Superior temporal gyrus (tissue), 1 donor: ENCODE measurements around the gene COMP.

Experiments
- DNase-seq: peaks from one replicate; pipeline ENCODE4 v3.0.0-alpha.2; 2016; ENCODE audit errors: extremely low spot score

COMP gene

GRCh38 chr19:18769989-18770528 lies 21.0 kb downstream of the COMP start:
- no peak for DNase-seq

- no peak for DNase-seq
These were observed 21.9 kb downstream of the COMP start for GRCh38 chr19:18768997-18769891.

DNA sequence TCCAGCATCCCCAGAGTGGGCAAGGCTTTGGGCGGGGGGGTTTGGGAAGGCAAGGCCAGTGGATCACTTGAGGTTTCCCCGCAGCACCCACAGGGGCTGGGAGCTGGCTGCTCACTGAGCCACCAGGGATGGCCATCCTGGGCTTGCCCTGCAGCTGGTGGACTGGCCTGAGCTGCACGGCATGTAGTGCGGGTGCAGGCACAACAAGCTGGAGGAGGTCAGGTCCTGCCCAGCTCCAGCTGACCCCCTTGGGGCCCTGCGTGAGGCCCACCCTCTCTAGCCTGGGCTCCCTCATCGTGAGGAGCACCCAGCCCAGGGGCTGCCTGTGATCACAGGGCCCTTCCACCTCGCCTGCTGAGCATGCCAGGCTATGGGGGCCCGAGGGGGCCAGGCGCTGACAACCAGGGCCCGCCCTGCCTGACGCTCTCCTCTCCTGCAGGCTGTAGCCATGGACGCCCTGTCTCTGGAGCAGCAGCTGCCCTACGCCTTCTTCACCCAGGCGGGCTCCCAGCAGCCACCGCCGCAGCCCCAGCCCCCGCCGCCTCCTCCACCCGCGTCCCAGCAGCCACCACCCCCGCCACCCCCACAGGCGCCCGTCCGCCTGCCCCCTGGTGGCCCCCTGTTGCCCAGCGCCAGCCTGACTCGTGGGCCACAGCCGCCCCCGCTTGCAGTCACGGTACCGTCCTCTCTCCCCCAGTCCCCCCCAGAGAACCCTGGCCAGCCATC lies 22.9 kb downstream of the COMP start:
- no peak for DNase-seq

GRCh38 chr19:18765224-18765623 lies 25.9 kb downstream of the COMP start:
- no peak for DNase-seq

- DNase-seq = no peak
These were observed 26.5 kb downstream of the COMP start for GRCh38 chr19:18764591-18765051.

GRCh38 chr19:18763674-18764590 lies 27.2 kb downstream of the COMP start:
- DNase-seq = no peak

GRCh38 chr19:18762125-18763023 lies 28.7 kb downstream of the COMP start:
- no peak for DNase-seq

DNA sequence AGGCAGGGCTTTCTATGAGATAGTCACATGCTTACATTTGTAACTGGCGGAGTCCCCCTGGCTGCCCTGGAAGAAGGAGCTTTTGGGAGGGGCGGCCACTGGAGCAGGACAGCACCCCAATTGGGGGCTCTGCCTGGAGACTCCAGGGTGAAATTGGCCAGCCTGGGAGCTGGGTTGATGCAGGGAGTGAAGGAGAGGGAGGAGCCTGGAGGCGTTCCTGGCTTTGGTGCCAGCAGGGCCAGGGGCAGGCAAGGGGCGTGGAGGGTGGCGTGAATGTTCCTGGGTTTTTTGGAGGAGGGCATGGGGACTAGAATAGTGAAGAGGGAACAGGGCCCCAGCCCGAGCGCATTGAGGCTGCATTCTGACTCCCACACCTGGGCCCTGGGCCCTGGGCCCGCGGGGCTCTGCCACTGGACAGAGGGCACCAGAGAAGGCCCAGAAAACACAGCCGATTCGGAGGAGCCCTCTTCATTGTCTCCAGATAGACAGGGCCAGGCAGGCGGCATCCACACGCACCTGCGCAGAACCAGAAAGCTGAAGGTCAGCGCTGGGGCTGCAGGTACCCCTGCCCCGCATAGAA lies 29.5 kb downstream of the COMP start:
- DNase-seq = no peak

DNA sequence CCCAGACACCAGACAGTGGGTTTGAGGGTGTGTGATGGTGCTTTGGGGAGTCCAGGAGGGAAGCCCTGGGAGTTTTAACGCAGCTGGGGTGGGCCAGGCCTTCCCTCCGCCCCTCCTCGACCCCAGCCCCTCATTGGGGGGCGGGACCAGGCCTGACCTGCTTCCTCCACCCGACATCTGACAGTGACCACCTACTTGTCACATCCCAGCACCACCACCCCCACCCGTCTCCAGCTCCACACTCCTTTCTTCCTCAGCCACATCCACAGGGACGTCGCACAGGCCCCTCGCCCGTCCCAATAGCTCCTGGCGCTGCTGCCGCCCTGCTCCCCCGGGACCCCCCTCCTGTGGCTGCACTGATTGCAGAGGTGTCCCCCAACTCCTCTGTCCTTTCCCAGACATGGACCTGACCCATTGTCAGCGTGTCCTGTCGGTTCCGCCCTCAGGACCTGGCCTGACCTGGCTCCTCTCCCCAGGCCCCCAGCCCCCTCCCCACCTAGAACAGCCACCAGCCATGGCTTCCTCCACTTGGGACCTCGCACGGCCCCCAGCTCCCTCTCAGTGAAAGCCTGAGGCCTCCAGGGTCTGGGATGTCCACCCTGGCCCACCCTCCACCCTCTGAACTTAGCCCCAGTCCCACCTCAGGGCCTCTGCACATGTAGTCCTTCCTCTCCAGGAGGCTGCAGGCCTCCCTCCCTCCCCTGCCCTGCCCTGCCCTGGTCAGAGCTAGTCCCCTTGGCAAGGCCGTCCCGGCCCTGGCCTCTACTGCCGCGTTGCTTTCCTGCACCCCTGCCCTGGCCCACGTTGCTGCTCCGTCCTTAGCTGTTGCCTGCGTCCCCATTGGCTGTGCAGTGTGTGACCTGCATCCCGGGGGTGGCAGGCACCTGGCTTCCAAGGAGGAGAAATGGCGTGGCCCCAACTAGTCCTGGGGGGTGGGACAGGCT lies 30.4 kb downstream of the COMP start:
- no peak for DNase-seq

- no peak for DNase-seq
These were observed 31.1 kb downstream of the COMP start for GRCh38 chr19:18759995-18760426.

- no peak for DNase-seq
These were observed 31.7 kb downstream of the COMP start for GRCh38 chr19:18759304-18759994.

- no peak for DNase-seq
These were observed 34.2 kb downstream of the COMP start for GRCh38 chr19:18756896-18757295.

DNA sequence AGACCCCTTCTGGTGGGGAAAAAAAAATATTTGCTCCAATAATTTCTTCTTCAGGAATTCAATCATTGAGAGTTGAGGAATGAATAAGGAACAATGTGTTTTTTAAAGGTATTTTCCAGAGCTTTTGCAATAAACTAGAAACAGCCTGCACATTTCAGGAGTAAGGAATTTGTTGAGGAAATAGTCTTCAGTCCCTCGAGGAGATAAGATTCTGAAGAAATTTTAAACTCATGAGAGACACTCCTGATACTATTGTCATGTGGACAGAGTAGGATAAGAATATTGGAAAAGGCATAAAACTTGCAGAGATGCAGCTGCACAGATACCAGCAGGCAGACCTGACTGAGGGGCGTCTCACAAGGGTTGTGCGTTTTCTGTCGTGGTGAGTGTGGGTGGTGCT lies 36.6 kb downstream of the COMP start:
- DNase-seq = no peak

GRCh38 chr19:18751571-18751970 lies 39.5 kb downstream of the COMP start:
- DNase-seq = no peak

GRCh38 chr19:18750295-18750970 lies 40.7 kb downstream of the COMP start:
- no peak for DNase-seq

DNA sequence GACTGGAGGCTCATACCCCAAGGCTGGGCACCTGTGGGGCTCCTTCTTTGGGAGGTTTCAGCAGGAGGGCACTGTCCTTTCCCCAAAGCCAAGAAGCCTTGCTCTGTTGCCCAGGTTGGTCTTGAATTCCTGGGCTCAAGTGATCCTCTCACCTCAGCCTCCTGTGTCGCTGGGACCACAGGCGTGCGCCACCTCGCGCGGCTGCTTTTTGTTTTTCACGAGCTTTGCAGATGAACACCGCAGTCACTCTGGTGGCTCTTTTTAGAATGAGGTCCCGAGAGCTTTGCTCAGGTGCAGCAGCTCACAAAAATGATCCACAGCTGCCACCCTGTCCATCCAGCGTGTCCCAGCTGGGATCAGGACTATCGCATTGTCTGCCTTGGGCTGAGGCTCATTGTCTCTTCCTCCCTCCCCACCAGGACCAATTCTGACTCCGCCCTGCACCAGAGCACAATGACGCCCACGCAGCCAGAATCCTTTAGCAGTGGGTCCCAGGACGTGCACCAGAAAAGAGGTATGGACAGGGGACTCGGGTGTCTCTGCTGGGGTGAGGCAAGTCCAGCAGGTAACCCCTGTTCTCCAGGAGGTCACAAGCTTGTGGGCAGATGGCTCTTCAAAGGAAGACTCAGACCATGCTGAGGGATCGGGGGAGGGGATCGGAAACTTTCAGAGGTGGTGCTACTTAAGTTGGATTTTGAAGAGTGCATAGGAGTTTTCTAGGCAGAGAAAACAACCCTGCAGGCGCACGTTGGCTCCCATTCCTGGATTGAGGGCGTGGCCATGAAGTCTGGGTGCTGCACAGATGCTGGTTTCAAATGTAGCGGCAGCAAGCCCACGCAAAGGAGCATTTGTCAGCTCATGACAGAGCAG lies 41.5 kb downstream of the COMP start:
- DNase-seq = no peak
